GM12892 (cell line): Measurements from ENCODE around the gene MGAT4A.

Source experiments
- POLR2AphosphoS5 ChIP-seq: IDR thresholded peaks from 2 replicates; pipeline ENCODE4 v1.6.1; 2011; ENCODE audit warnings: low read depth, low read length, control low read depth
- TAF1 ChIP-seq: IDR thresholded peaks from 2 replicates; pipeline ENCODE4 v1.6.1; 2011; ENCODE audit warnings: low read depth, mild to moderate bottlenecking, control low read depth, low read length, borderline replicate concordance

- TF ChIP-seq POLR2AphosphoS5, result no peak
- TF ChIP-seq TAF1, result no peak
Observed at GRCh38 chr2:98598781-98599428, 132.0 kb downstream of the MGAT4A start.
